H54 (cell line): ENCODE measurements around the gene PAGE2.
"Not testable (repeated sequence)": the region's sequence is repeated elsewhere in the genome, so short reads cannot be mapped to it uniquely, and the experiment has no call there.

Experiments used
- DNase-seq: peaks from one replicate; pipeline ENCODE4 v3.0.0; 2011; ENCODE audit warnings: low spot score, mixed read lengths; ENCODE audit not compliant: insufficient read length
- FAIRE-seq: peaks from 3 replicates; lab custom pipeline; 2011; peaks lifted over from hg19 to GRCh38; lab: Jason Lieb, UNC
- POLR2A ChIP-seq: IDR thresholded peaks from 2 replicates; pipeline ENCODE4 v1.6.1; 2011; ENCODE audit warnings: low read depth, mild to moderate bottlenecking, low read length

The PAGE2 gene, protein sequence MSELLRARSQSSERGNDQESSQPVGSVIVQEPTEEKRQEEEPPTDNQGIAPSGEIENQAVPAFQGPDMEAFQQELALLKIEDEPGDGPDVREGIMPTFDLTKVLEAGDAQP

DNA sequence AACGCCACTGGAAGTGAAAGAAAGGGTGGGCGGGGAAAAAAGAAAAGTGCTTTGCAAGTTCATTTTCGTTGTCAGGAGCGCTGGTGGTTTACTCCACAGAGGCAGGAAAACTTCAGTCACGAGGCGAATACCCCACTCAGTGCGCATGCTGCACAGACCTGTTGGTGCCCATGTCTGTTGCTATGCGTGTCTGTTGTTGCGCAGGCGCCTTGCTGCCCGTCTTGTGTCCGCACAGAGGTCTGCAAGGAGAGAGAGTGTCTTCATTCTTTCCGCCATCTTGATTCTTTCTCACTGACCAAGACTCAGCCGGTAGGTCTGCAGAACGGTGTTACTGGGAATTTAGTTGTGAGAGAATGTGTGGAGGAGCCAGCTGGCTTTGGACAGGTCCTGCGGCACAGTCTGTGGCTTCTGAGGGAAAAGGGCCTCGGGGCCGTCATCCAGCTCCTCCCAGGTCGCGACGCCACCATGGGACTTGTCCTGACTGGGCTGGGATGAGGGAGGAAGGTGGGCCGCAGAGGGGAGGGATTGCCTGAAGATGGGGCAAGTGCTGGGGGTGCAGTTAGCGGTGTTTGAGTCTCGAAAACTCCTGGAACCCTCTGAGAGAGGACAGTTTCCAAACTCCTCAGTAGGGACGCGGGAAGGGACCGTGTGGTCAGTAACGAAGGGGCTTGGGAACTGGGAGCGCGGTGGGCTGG lies at the start of gene PAGE2:
Gene PAGE2, plus strand, starts transcription at position 224 of the 695 bp plus-strand sequence. CDS start 1,003 bp downstream, outside the sequence.
- no peak for FAIRE-seq
- DNase-seq = no peak
- TF ChIP-seq POLR2A = no peak

DNA sequence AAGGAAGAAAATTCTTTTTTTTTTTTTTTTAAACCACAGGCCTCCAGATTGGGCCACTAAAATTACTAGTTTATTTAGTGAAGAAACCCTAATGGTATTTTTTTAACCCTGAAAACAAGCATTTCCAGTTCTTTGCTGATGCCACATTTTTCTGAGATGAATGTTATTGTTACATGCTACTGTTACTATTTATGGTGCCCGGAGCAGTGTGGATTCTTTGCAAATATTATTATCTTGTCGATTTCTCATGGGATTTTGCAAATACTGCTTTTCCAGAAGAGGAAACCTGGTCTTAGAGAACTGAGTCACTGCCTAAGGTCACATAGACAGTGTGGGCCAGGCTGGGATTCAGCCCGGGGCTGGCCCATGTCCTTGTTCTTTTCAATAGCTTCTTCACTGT lies 49.3 kb upstream of the PAGE2 start:
- FAIRE-seq = no peak
- DNase-seq = no peak
- no peak for TF ChIP-seq POLR2A

- no peak for TF ChIP-seq POLR2A
- DNase-seq = no peak
- no peak for FAIRE-seq
Measured at GRCh38 chrX:55041514-55041913, 47.3 kb upstream of the PAGE2 start.

GRCh38 chrX:55050599-55050998 lies 38.2 kb upstream of the PAGE2 start:
- not testable (repeated sequence) for FAIRE-seq, DNase-seq

GRCh38 chrX:55056820-55057674 lies 31.8 kb upstream of the PAGE2 start:
- DNase-seq (no peak), FAIRE-seq (no peak)
- TF ChIP-seq POLR2A = no peak

DNA sequence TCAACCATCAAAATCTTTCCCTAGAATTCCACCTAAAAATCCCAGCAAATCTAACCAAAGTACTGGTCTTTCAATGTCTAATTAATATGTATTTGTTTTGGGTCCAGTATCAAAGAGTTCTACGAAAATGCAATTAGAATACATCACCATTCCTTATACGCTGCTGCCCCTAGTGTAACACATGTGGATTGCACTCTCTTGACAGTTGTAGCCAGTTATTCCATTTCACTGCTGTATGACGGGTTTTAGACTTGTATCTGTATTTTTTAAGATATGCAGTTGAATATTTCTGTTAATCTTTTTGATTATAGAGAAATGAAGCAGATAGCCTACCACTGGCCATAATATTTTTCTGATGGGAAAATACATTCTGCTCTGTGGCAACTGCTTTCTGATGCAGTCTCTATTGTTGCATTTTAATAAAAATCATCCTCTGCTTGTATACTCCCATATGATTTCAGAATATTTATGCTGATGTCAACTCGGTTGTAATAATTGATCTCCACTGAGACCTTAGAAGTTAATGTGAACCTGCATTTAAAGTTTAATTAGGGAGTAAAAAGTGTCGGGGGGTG lies 31.1 kb upstream of the PAGE2 start:
- DNase-seq = peak; percentile 0
- no peak for TF ChIP-seq POLR2A
- FAIRE-seq = no peak

- FAIRE-seq, DNase-seq: not testable (repeated sequence)
Measured at GRCh38 chrX:55067180-55067579, 21.6 kb upstream of the PAGE2 start.

DNA sequence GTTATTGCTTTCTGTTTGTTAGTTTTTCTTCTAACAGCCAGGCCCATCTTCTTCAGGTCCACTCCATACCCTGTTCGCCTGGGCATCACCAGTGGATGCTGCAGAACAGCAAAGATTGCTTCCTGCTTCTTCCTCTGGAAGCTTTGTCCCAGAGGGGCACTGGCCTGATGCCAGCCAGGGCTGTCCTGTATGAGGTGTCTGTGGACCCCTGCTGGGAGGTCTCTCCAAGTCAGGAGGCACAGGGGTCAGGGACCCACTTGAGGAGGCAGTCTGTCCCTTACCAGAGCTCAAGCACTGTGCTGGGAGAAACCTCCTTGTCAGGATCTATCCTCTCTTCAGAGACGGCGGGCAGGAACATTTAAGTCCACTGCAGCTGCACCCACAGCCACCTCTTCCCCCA lies 16.5 kb upstream of the PAGE2 start:
- FAIRE-seq (no peak), DNase-seq (no peak)
- TF ChIP-seq POLR2A = no peak

- no peak for FAIRE-seq
- DNase-seq = no peak
- TF ChIP-seq POLR2A = no peak
Measured at GRCh38 chrX:55074851-55075467, 13.9 kb upstream of the PAGE2 start, which contains the start of gene PAGE2B. PAGE2B (plus strand) TSS chrX:55075030; CDS start chrX:55076042, 1,012 bp downstream.

DNA sequence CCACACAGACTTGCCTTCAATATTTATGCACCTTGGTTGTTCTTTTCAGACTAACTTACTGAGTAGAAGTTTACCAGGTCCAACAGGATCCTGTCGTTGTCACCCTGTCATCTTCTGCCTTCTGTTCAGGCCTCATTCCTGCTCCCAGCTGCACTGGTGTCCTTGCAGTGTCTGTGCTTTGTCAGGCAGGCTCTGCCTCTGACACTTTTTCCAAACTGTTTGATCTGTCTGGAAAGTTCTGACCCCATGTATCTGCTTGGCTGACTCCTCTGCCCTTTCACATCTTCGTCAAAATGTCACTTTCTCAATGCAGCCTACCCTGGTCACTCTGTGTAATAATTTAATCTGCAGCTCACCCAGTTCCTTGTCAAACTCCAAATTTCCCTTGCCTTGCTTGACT lies 9.9 kb downstream of the PAGE2 start:
- no peak for TF ChIP-seq POLR2A
- DNase-seq = no peak
- FAIRE-seq = no peak

DNA sequence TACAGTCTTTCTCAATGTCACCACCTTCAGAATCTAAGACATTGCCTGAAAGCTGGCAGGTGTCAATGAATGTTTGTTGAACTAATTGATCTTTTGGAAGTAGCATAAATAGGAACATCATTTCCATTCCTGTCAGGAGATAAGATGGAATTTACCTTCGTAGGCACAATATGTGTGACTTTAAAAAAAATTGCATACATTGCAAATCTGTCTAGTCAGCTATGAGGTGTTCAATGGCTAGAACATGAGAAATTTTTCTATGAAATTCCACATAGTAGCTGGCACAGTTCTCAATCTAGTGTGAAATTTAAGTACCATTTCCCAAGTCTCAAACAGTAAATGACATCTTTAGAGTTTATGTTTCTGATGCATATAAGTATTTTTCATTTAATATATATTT lies 10.3 kb downstream of the PAGE2 start:
- DNase-seq (no peak), FAIRE-seq (no peak)
- no peak for TF ChIP-seq POLR2A

DNA sequence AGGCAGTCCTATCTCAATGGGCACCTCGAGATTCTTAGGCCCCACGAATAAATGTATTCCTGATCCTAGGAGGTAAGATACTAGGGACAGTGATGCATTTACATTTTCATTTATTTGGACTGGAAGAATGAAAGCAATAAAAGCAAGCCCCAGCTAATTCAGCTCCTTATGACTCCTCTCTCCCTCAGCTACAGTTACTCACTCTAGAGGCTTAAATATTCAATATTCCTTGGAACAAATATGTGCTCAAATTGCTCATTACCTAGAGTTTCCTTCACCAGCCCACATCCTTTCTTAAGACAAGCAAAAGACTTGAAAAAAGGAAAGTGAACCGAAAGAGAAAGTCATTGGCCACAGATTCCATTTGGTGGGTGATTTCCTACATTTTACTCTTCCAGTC lies 13.9 kb downstream of the PAGE2 start:
- DNase-seq = no peak
- no peak for FAIRE-seq
- TF ChIP-seq POLR2A = no peak

DNA sequence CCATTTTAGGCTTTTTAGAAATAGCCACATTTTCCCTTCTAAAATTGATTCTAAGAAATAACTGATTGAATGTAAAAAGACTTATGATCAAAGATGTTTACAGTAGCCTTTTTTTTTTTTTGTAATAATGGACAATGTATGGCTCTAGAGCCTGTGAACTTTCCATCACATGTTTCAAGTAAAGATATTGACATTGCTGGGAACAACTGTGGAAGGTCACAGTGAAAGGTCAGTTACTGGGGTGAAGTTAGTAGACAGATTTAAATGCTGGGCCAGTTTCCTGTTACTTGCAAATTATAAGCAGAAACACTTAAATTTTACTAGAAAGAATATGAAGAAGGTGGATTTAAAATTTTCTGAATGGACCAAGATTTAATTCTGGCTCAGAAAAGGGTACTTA lies 18.4 kb downstream of the PAGE2 start:
- FAIRE-seq = no peak
- no peak for DNase-seq
- no peak for TF ChIP-seq POLR2A

DNA sequence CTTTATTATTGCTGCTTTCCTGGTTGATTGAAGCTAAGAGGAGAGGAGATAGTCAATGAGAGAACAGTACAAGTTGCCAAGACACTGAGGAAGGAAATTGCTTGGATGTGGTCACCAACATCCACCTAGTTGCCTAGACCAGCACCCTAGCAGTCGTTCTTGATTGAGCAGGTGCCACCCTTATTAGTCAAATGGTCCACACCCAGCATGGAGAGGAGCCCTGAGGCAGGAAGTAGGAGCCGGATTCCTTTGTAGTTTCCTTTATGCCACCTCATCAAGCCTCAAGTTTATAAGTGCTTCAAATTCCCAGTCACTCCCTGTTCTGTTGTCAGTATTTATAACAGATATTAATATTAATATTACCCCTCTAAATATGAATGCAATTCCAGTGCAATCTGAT lies 19.1 kb downstream of the PAGE2 start:
- TF ChIP-seq POLR2A = no peak
- DNase-seq = no peak
- FAIRE-seq = no peak
